ENCODE results near the gene CDKL4.
"Not testable (repeated sequence)": the region's sequence is repeated elsewhere in the genome, so short reads cannot be mapped to it uniquely, and the experiment has no call there.

GRCh38 chr2:39244241-39244862 is 582 bp upstream of the CDKL4 start:
- TF ChIP-seq CREB1 (CRISPR knock-in tag; IDR thresholded peaks at IDR 0.05); E2F4 (CRISPR knock-in tag; IDR thresholded peaks at IDR 0.05; ENCODE audit: borderline replicate concordance, low read depth); PREB (CRISPR knock-in tag; IDR thresholded peaks at IDR 0.05; ENCODE audit: borderline replicate concordance); TCF7 (CRISPR knock-in tag; IDR thresholded peaks at IDR 0.05; ENCODE audit: low read depth); CTCF (IDR thresholded peaks at IDR 0.05); STAT6 (CRISPR knock-in tag; conservative IDR thresholded peaks at IDR 0.05; ENCODE audit: low read depth); RELA (CRISPR knock-in tag; IDR thresholded peaks at IDR 0.05; ENCODE audit: borderline replicate concordance): not testable (repeated sequence)

All from WTC11 (cell line).